MM.1S (cell line): Measurements from ENCODE around the gene PRSS8.

ENCODE experiments used
- DNase-seq: peaks from one replicate; pipeline ENCODE4 v3.0.0-alpha.2; 2015
- H2AFZ ChIP-seq: fragments of 300-600 bp; sonication (generic); 2 replicates; pipeline ENCODE4 v1.6.0; 2016; ENCODE audit warnings: antibody characterized with exemption, low read length
- H3F3A ChIP-seq: fragments of 300-600 bp; sonication (generic); 2 replicates; pipeline ENCODE4 v1.6.1; 2016; ENCODE audit warnings: mild to moderate bottlenecking, antibody characterized with exemption, low read length, moderate library complexity, mixed read lengths; ENCODE audit not compliant: insufficient read depth
- H3K27ac ChIP-seq: fragments of 300-600 bp; sonication (generic); 2 replicates; pipeline ENCODE4 v1.5.1; 2016; ENCODE audit warnings: mild to moderate bottlenecking, low read length
- H3K27me3 ChIP-seq: fragments of 300-600 bp; sonication (generic); replicated peaks from 2 replicates; pipeline ENCODE4 v1.6.0; 2016; ENCODE audit warnings: low read length; ENCODE audit not compliant: insufficient read depth
- H3K36me3 ChIP-seq: fragments of 300-600 bp; sonication (generic); replicated peaks from 2 replicates; pipeline ENCODE4 v1.6.1; 2016; ENCODE audit warnings: mild to moderate bottlenecking, low read length, mixed read lengths; ENCODE audit not compliant: insufficient read depth
- H3K4me1 ChIP-seq: fragments of 300-600 bp; sonication (generic); 2 replicates; pipeline ENCODE4 v1.6.1; 2016; ENCODE audit warnings: low read length, mixed read lengths
- H3K4me2 ChIP-seq: fragments of 300-600 bp; sonication (generic); 2 replicates; pipeline ENCODE4 v1.6.0; 2016; ENCODE audit warnings: low read depth, low read length
- H3K4me3 ChIP-seq: fragments of 300-600 bp; sonication (generic); 2 replicates; pipeline ENCODE4 v1.5.1; 2016; ENCODE audit warnings: low read length, mixed read lengths
- H3K79me2 ChIP-seq: fragments of 300-600 bp; sonication (generic); 2 replicates; pipeline ENCODE4 v1.6.1; 2016; ENCODE audit warnings: mixed run types, low read length, mixed read lengths
- H3K9ac ChIP-seq: fragments of 300-600 bp; sonication (generic); 2 replicates; pipeline ENCODE4 v1.6.1; 2016; ENCODE audit warnings: low read length, mixed read lengths
- H3K9me2 ChIP-seq: fragments of 300-600 bp; sonication (generic); replicated peaks from 2 replicates; pipeline ENCODE4 v1.6.1; 2016; ENCODE audit warnings: mild to moderate bottlenecking, low read length, mixed read lengths; ENCODE audit not compliant: insufficient read depth
- H3K9me3 ChIP-seq: fragments of 300-600 bp; sonication (generic); replicated peaks from 2 replicates; pipeline ENCODE4 v1.6.1; 2016; ENCODE audit warnings: mild to moderate bottlenecking, low read length, mixed read lengths; ENCODE audit not compliant: insufficient read depth
- H4K20me1 ChIP-seq: fragments of 300-600 bp; sonication (generic); 2 replicates; pipeline ENCODE4 v1.6.1; 2016; ENCODE audit warnings: mild to moderate bottlenecking, low read length, moderate library complexity, mixed read lengths; ENCODE audit not compliant: insufficient read depth
- CTCF ChIP-seq: fragments of 300-600 bp; sonication (generic); IDR thresholded peaks from 2 replicates; pipeline ENCODE4 v1.5.1; 2016; ENCODE audit warnings: antibody characterized with exemption, low read length, mixed read lengths
- EZH2 ChIP-seq: fragments of 300-600 bp; sonication (generic); optimal IDR thresholded peaks from 2 replicates; pipeline ENCODE3; 2017; ENCODE audit warnings: low read depth, mild to moderate bottlenecking, antibody characterized with exemption, low read length, mixed read lengths
- EZH2phosphoT487 ChIP-seq: fragments of 300-600 bp; sonication (generic); IDR thresholded peaks from 2 replicates; pipeline ENCODE4 v1.6.1; 2018; ENCODE audit warnings: antibody characterized with exemption, low read length

PRSS8 gene

GRCh38 chr16:31108794-31109558 lies 26.6 kb downstream of the PRSS8 start:
- peaks cover 19% of the 10 kb centered on the region for H3K79me2 ChIP-seq
- H3K4me3 ChIP-seq: peak overlapping the region; percentile 98
- H4K20me1 ChIP-seq: no peaks in the 10 kb centered on the region
- TF ChIP-seq EZH2phosphoT487 (no peak), CTCF (no peak), EZH2 (no peak)
- H2AFZ ChIP-seq: peak overlapping the region; percentile 84
- no peak overlapping the region for H3K27ac ChIP-seq
- 0 out of 2 replicates have a peak, but pooled peaks cover 11% of the 10 kb centered on the region for H3K4me1 ChIP-seq
- H3K9me2 ChIP-seq: no peaks in the 10 kb centered on the region
- H3K9me3 ChIP-seq: no peaks in the 10 kb centered on the region
- H3K27me3 ChIP-seq: no peaks in the 10 kb centered on the region
- no peaks in the 10 kb centered on the region for H3K36me3 ChIP-seq
- H3K4me2 ChIP-seq: peak overlapping the region; percentile 97
- DNase-seq: no peak
- H3K9ac ChIP-seq: peak overlapping the region; percentile 97
- H3F3A ChIP-seq: peaks cover 17% of the 10 kb centered on the region

GRCh38 chr16:31108035-31108793 lies 27.3 kb downstream of the PRSS8 start, which contains the start of gene BCKDK:
Gene BCKDK (plus strand): TSS chr16:31108386. CDS start chr16:31109224, 838 bp downstream.
- no peaks in the 10 kb centered on the region for H3K27me3 ChIP-seq
- 0 out of 2 replicates have a peak, but pooled peaks cover 11% of the 10 kb centered on the region for H3K4me1 ChIP-seq
- peaks cover 19% of the 10 kb centered on the region for H3K79me2 ChIP-seq
- no peaks in the 10 kb centered on the region for H3K9me2 ChIP-seq
- peak within 1 kb of the TSS; percentile 97 for H3K4me2 ChIP-seq
- peak within 1 kb of the TSS; percentile 97 for H3K9ac ChIP-seq
- peak within 1 kb of the TSS; percentile 98 for H3K4me3 ChIP-seq
- H3K27ac ChIP-seq: peak within 1 kb of the TSS; percentile 76
- TF ChIP-seq EZH2 (no peak), EZH2phosphoT487 (no peak), CTCF (no peak)
- peaks cover 17% of the 10 kb centered on the region for H3F3A ChIP-seq
- no peaks in the 10 kb centered on the region for H4K20me1 ChIP-seq
- H3K9me3 ChIP-seq: no peaks in the 10 kb centered on the region
- DNase-seq: peak; percentile 80
- H3K36me3 ChIP-seq: no peaks in the 10 kb centered on the region
- peak within 1 kb of the TSS; percentile 84 for H2AFZ ChIP-seq

- peak; percentile 76 for DNase-seq
- TF ChIP-seq EZH2phosphoT487 (no peak), CTCF (no peak), EZH2 (no peak)
- peak overlapping the region; percentile 84 for H2AFZ ChIP-seq
- H3K4me2 ChIP-seq: peak overlapping the region; percentile 97
- H3K9me3 ChIP-seq: no peaks in the 10 kb centered on the region
- no peak overlapping the region; the same call in 1 of the 2 replicates for H3K9ac ChIP-seq
- H4K20me1 ChIP-seq: no peaks in the 10 kb centered on the region
- no peaks in the 10 kb centered on the region for H3K9me2 ChIP-seq
- peak overlapping the region; percentile 98; the same call in 1 of the 2 replicates for H3K4me3 ChIP-seq
- peaks cover 17% of the 10 kb centered on the region for H3F3A ChIP-seq
- H3K27me3 ChIP-seq: no peaks in the 10 kb centered on the region
- H3K36me3 ChIP-seq: no peaks in the 10 kb centered on the region
- H3K79me2 ChIP-seq: peaks cover 19% of the 10 kb centered on the region
- peak overlapping the region; percentile 76; the same call in 1 of the 2 replicates for H3K27ac ChIP-seq
- H3K4me1 ChIP-seq: 0 out of 2 replicates have a peak, but pooled peaks cover 11% of the 10 kb centered on the region
These were observed 28.1 kb downstream of the PRSS8 start for GRCh38 chr16:31107465-31107867.
